HepG2 (cell line): ENCODE results near the gene SLC25A10. TPM values are rescaled to one million over a fixed set of nuclear protein-coding genes. Genes with fewer than 3 reads are reported as not detected.

Source experiments
- ATAC-seq: fragments of 200-7000 bp; cut with Tn5 transposase; 3 replicates; pipeline ENCODE4 v1.9.1; 2020; ENCODE audit warnings: mild to moderate bottlenecking, moderate library complexity
- BruUV-seq: library from RNA; stranded (reverse); fragments of 400-500 nt; replicated peaks from 2 replicates; lab custom pipeline; 2021; lab: Mats Ljungman, UMichigan
- CTCF ChIA-PET: fragments of 300-600 bp; formaldehyde crosslinking; extraction: SDS; loops from one replicate; lab custom pipeline; 2021; ENCODE audit warnings: low total read pairs, inconsistent platforms, low intra/inter-chr PET ratio; lab: Yijun Ruan, JAX
- POLR2A ChIA-PET: fragments of 350-600 bp; sonication (Branson Sonifier 250); formaldehyde crosslinking; loops from one replicate; lab custom pipeline; 2020; ENCODE audit warnings: antibody characterized with exemption, inconsistent platforms; lab: Yijun Ruan, JAX
- DNase-seq: peaks from one replicate; pipeline ENCODE4 v3.0.0-alpha.2; 2015; ENCODE audit warnings: low spot score
- FAIRE-seq: peaks from 3 replicates; lab custom pipeline; 2011; peaks lifted over from hg19 to GRCh38; lab: Jason Lieb, UNC
- H2AFZ ChIP-seq: one replicate; pipeline ENCODE4 v1.6.1; 2011; ENCODE audit warnings: low read length, inconsistent platforms
- H3K27ac ChIP-seq: fragments of 300-600 bp; 3 replicates; pipeline ENCODE4 v1.8.0; 2011; ENCODE audit warnings: mixed run types, mild to moderate bottlenecking, mixed read lengths, low read length, inconsistent platforms; ENCODE audit not compliant: insufficient read depth; ENCODE audit errors: extremely low read length
- H3K27me3 ChIP-seq, 2 experiments: fragments of 200-600 bp in 1 of 2; 2 replicates in 1 of 2; 3 replicates in 1 of 2; pipeline versions ENCODE4 v1.6.0 to v1.8.0; 2011; ENCODE audit warnings: low read length in 2 of 2, mild to moderate bottlenecking in 2 of 2, moderate library complexity in 2 of 2, inconsistent platforms in 1 of 2; ENCODE audit not compliant: insufficient read depth in 2 of 2, control insufficient read depth in 1 of 2
- H3K36me3 ChIP-seq, 2 experiments: fragments of 200-600 bp in 1 of 2; replicated peaks in 1 of 2; 2 replicates in 1 of 2; 3 replicates in 1 of 2; pipeline versions ENCODE4 v1.5.1 to v1.8.0; 2011; ENCODE audit warnings: low read length in 2 of 2, inconsistent platforms in 1 of 2; ENCODE audit not compliant: insufficient read depth in 2 of 2, control insufficient read depth in 1 of 2
- H3K4me1 ChIP-seq: 2 replicates; pipeline ENCODE4 v1.5.1; 2012; ENCODE audit warnings: low read length, inconsistent platforms; ENCODE audit not compliant: insufficient read depth
- H3K4me2 ChIP-seq: 2 replicates; pipeline ENCODE4 v1.6.0; 2011; ENCODE audit warnings: low read depth, low read length, inconsistent platforms
- H3K4me3 ChIP-seq, 3 experiments: fragments of 200-600 bp in 1 of 3; sonication (generic), shearing (Covaris generic) in 1 of 3; replicated peaks in 1 of 3; 2 replicates each; pipeline ENCODE4 v1.5.1; 2011 to 2016; ENCODE audit warnings: low read length in 3 of 3, inconsistent platforms in 2 of 3, low read depth in 2 of 3, mild to moderate bottlenecking in 2 of 3, control low read depth in 1 of 3, mixed read lengths in 1 of 3; ENCODE audit not compliant: insufficient read depth in 1 of 3
- H3K79me2 ChIP-seq: one replicate; pipeline ENCODE4 v1.6.1; 2011; ENCODE audit warnings: low read length, inconsistent platforms; ENCODE audit not compliant: insufficient read depth
- H3K9ac ChIP-seq: 2 replicates; pipeline ENCODE4 v1.6.0; 2011; ENCODE audit warnings: mild to moderate bottlenecking, low read depth, low read length, inconsistent platforms; ENCODE audit not compliant: insufficient read depth
- H3K9me3 ChIP-seq: 2 replicates; pipeline ENCODE4 v1.5.1; 2012; ENCODE audit warnings: mild to moderate bottlenecking, low read length
- H4K20me1 ChIP-seq: 2 replicates; pipeline ENCODE4 v1.6.0; 2011; ENCODE audit warnings: inconsistent platforms, mild to moderate bottlenecking, low read length, moderate library complexity; ENCODE audit not compliant: insufficient read depth
- KDM1A ChIP-seq: IDR thresholded peaks from 2 replicates; pipeline ENCODE4 v1.6.1; 2016; ENCODE audit warnings: missing compliant biosample characterization
- RBFOX2 ChIP-seq: fragments of 200-400 bp; formaldehyde crosslinking; IDR thresholded peaks from 2 replicates; pipeline ENCODE4 v1.6.1; 2017; ENCODE audit warnings: low read depth, mild to moderate bottlenecking, low read length
- ZNF136 ChIP-seq: sonication (generic); formaldehyde crosslinking; IDR thresholded peaks from 2 replicates; pipeline ENCODE4 v1.8.1; 2022; ENCODE audit warnings: low read depth, mild to moderate bottlenecking, moderate library complexity, missing genetic modification reagents
- ZNF160 ChIP-seq: sonication (generic); formaldehyde crosslinking; IDR thresholded peaks from 2 replicates; pipeline ENCODE4 v1.8.0; 2022; ENCODE audit warnings: mild to moderate bottlenecking, inconsistent platforms, missing genetic modification reagents
- ZNF615 ChIP-seq: sonication (generic); formaldehyde crosslinking; IDR thresholded peaks from 2 replicates; pipeline ENCODE4 v1.5.0; 2020; ENCODE audit warnings: mild to moderate bottlenecking, missing genetic modification reagents, borderline replicate concordance
- WGBS: methylation state at CpG from one replicate; pipeline ENCODE4 v1.1.6; 2017; ENCODE audit warnings: low lambda C conversion rate; 5-methylcytosine and 5-hydroxymethylcytosine counted together
- in situ Hi-C: cut with HindIII; loops from 2 replicates; pipeline ENCODE4 v1.10.0; 2017; ENCODE audit warnings: low pct_unique_long_range_greater_than_20kb; ENCODE audit not compliant: extremely low pct_ligation_motif_present
- intact Hi-C: fragments of 100-400 bp; cut with micrococcal nuclease; formaldehyde crosslinking; loops from one replicate; pipeline ENCODE4 v1.10.0; 2022; ENCODE audit not compliant: unreplicated experiment
- polyA plus RNA-seq, 8 experiments: library from polyadenylated mRNA; depleted of rRNA in 3 of 8; stranded (reverse) in 7 of 8; unstranded in 1 of 8; fragments of >200 nt; fragmentation: Illumina TruSeq in 4 of 8; extraction: Trizol in 4 of 8; gene quantifications; 2 replicates each; pipeline versions ENCODE4 v1.2.1 to v1.2.3, GENCODE V29; 2011 to 2016; ENCODE audit warnings: low read depth in 4 of 8, missing spikeins in 1 of 8, mixed read lengths in 1 of 8; ENCODE audit not compliant: insufficient read depth in 1 of 8
- total RNA-seq, 5 experiments: library from RNA; depleted of rRNA; stranded (reverse); fragments of >200 nt; fragmentation: Illumina TruSeq; extraction: Trizol; gene quantifications; 2 replicates each; pipeline ENCODE4 v1.2.3, GENCODE V29; 2016; ENCODE audit warnings: low read depth in 1 of 5
- TF ChIP-seq, protein P1 (sequence below): sonication (generic); formaldehyde crosslinking; IDR thresholded peaks from 2 replicates; pipeline ENCODE4 v1.4.0; 2020; ENCODE audit warnings: missing genetic modification reagents
- TF ChIP-seq, protein P2 (sequence below): sonication (generic); formaldehyde crosslinking; conservative IDR thresholded peaks from 2 replicates; pipeline ENCODE4 v1.4.0; 2020; ENCODE audit warnings: missing genetic modification reagents

The SLC25A10 gene
- total and polyA plus RNA-seq, 2 of the 13 experiments (the other 11 are each of a cell fraction or from before 2014, with no cell fraction given), result 46.5 to 140 TPM

DNA sequence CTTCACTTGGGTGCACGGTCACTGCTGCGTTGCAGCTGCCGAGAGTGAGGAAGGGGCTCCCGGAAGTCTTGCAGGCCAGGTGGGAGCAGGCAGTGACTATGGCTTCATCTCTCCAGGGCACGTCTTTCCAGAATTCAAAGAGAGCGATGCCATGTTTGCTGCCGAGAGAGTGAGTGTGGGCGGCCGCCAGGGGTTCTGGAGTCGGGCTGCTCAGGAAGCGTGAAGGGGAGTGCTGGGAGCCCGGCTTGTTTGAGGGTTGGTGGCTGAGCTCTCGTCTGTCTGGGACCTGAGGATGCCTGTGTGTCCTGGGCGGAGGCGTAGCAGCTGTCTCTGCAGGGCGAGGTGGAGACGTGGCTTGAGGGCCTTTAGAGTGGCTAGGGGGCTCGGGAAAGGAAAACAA, 22.0 kb upstream of the SLC25A10 start:
- Histone ChIP-seq H2AFZ (no peak overlapping the region), H3K36me3 (peaks cover 71 to 93% of the 10 kb centered on the region in 2 experiments; a peak in 4 of 5 replicates), H3K27me3 (no peaks in the 10 kb centered on the region; a peak in 1 of 5 replicates), H3K9ac (no peak overlapping the region), H3K4me3 (no peak overlapping the region), H3K9me3 (no peaks in the 10 kb centered on the region), H3K4me2 (no peak overlapping the region), H3K4me1 (peaks cover 9% of the 10 kb centered on the region), H4K20me1 (no peaks in the 10 kb centered on the region), H3K27ac (no peak overlapping the region), H3K79me2 (peaks cover 10% of the 10 kb centered on the region)
- TF ChIP-seq ZNF615 (CRISPR knock-in tag) (no peak), RBFOX2 (peak; percentile 12; the same call in 1 of the 2 replicates), ZNF160 (no peak), ZNF136 (CRISPR knock-in tag) (no peak), KDM1A (CRISPR knock-in tag) (no peak)
- TF ChIP-seq, protein P1, sequence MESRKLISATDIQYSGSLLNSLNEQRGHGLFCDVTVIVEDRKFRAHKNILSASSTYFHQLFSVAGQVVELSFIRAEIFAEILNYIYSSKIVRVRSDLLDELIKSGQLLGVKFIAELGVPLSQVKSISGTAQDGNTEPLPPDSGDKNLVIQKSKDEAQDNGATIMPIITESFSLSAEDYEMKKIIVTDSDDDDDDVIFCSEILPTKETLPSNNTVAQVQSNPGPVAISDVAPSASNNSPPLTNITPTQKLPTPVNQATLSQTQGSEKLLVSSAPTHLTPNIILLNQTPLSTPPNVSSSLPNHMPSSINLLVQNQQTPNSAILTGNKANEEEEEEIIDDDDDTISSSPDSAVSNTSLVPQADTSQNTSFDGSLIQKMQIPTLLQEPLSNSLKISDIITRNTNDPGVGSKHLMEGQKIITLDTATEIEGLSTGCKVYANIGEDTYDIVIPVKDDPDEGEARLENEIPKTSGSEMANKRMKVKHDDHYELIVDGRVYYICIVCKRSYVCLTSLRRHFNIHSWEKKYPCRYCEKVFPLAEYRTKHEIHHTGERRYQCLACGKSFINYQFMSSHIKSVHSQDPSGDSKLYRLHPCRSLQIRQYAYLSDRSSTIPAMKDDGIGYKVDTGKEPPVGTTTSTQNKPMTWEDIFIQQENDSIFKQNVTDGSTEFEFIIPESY (CRISPR knock-in tag), result no peak
- TF ChIP-seq, protein P2, sequence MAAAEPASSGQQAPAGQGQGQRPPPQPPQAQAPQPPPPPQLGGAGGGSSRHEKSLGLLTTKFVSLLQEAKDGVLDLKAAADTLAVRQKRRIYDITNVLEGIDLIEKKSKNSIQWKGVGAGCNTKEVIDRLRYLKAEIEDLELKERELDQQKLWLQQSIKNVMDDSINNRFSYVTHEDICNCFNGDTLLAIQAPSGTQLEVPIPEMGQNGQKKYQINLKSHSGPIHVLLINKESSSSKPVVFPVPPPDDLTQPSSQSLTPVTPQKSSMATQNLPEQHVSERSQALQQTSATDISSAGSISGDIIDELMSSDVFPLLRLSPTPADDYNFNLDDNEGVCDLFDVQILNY, result no peak
- DNase-seq, result no peak
- FAIRE-seq, result no peak
- in situ Hi-C loops, result no loop called here
- 97% methylated on average over 18 of the region's 18 CpGs for WGBS
- ChIA-PET CTCF (no interaction called here), POLR2A (no interaction called here)
- no peak for ATAC-seq
- intact Hi-C loops, result no loop called here
- no TSS peak for BruUV-seq
